ENCODE measurements around the gene RPL21.
"Not testable (repeated sequence)": the region's sequence is repeated elsewhere in the genome, so short reads cannot be mapped to it uniquely, and the experiment has no call there.

RPL21 gene

DNA sequence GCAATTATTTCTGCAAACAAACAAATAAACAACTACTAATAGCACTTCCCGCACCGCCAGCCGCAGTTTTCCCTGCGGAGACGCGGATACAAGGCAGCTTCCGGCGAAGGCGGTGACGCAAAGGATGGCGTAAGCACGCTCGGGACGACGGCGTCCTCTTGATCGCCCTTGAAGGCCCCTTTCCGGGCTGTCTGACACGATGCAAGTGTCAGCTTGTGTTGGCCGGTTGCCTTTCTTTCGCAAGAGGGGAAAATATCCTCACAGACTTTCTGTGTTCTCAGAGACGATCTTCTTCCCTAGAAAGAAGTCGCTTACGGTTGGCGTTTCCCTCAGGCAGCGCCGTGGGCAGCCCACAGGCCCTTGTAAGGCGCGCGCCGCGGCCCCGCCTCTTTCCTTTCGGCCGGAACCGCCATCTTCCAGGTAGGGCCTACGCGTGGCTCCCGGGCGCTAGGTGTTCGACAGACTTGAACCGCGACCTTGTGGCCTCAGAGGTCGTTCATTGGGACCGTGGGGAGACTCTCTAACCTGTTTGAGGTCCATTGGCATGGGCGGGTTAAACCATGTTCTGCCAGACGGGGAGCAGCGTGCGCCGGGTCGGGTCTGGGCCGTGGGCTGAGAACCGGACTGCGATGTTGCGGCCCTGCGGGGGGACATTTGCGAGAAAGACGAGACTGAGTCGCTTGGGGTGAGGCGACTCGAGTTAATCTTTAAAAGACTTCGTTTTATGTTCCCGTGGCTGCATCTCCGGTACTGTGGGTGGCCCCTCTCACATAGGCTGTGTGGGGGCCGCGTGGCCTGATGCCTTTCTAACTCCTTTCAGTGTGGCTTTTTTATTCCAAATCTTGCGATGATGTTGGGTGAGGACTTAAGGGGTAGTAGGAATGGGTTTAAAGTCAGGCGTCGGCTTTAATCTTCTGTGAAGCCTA is at the start of gene RPL21:
Gene RPL21 (plus strand): TSS at position 393 of the 926 bp plus-strand sequence. CDS start 2,219 bp downstream, outside the sequence.
- H3K27ac ChIP-seq: peak within 1 kb of the TSS; percentile 95
- TF ChIP-seq, protein P1, sequence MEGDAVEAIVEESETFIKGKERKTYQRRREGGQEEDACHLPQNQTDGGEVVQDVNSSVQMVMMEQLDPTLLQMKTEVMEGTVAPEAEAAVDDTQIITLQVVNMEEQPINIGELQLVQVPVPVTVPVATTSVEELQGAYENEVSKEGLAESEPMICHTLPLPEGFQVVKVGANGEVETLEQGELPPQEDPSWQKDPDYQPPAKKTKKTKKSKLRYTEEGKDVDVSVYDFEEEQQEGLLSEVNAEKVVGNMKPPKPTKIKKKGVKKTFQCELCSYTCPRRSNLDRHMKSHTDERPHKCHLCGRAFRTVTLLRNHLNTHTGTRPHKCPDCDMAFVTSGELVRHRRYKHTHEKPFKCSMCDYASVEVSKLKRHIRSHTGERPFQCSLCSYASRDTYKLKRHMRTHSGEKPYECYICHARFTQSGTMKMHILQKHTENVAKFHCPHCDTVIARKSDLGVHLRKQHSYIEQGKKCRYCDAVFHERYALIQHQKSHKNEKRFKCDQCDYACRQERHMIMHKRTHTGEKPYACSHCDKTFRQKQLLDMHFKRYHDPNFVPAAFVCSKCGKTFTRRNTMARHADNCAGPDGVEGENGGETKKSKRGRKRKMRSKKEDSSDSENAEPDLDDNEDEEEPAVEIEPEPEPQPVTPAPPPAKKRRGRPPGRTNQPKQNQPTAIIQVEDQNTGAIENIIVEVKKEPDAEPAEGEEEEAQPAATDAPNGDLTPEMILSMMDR (conservative IDR thresholded peaks at IDR 0.05): no peak

- TF ChIP-seq, protein P1 (conservative IDR thresholded peaks at IDR 0.05): no peak
- H3K27ac ChIP-seq: no peak overlapping the region
These were observed 49.7 kb upstream of the RPL21 start for GRCh38 chr13:27201661-27202060.

GRCh38 chr13:27203186-27203585 is 48.2 kb upstream of the RPL21 start:
- TF ChIP-seq, protein P1 (conservative IDR thresholded peaks at IDR 0.05): no peak

DNA sequence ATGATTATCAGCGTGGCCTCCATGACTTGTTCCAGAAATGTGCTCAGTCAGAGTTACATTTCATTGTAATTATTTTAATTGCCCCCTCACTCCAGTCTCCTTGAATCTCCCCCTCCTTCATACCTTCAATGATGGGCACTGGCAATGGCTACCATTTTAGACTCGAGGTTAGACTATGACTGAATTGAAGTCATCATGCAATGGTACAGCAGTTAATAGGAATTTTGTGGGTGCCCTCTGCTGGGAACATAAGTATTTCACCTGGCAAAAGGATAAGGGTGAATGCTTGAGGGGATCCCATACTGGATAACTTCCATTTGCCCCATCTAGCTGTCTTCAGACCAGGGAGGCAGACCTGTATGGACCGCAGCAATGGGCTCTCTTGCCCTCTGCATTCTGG is 47.5 kb upstream of the RPL21 start:
- TF ChIP-seq, protein P1 (conservative IDR thresholded peaks at IDR 0.05): 0 out of 2 replicates have a peak, but pooled peaks have one; percentile 5
- H3K27ac ChIP-seq: no peak overlapping the region

More at GRCh38 chr13:27203186-27203585, 48.2 kb upstream of the RPL21 start:
- no peak overlapping the region for H3K27ac ChIP-seq

- TF ChIP-seq, protein P1 (conservative IDR thresholded peaks at IDR 0.05): no peak
- H3K27ac ChIP-seq: no peak overlapping the region
These were observed 42.8 kb upstream of the RPL21 start for GRCh38 chr13:27208514-27208913.

GRCh38 chr13:27211271-27211670 is 40.1 kb upstream of the RPL21 start:
- TF ChIP-seq, protein P1 (conservative IDR thresholded peaks at IDR 0.05): no peak
- no peak overlapping the region for H3K27ac ChIP-seq

DNA sequence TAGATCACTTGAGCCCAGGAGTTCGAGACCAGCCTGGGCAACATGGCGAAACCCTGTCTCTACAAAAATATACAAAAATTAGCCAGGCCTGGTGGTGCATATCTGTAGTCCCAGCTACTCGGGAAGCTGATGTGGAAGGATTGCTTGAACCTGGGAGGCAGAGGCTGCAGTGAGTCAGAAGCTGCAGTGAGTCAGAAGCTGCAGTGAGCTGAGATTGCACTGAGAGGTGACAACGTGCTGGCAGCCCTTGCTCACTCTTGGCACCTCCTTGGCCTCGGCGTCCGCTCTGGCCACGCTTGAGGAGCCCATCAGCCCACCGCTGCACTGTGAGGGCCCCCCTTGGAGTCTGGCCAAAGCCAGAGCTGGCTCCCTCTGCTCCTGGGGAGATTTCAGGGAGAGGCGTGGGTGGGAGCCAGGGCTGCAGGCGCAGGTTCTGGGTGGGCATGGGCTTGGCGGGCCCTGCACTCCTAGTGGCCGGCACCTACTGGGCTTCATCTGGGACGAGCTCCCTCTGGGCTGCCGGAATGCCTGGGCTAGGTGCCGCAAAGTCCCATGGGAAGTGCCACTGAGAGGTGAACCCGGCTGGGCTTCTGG is 39.5 kb upstream of the RPL21 start:
- TF ChIP-seq, protein P1 (conservative IDR thresholded peaks at IDR 0.05): no peak
- H3K27ac ChIP-seq: no peak overlapping the region

GRCh38 chr13:27213386-27213785 is 38.0 kb upstream of the RPL21 start:
- not testable (repeated sequence) for H3K27ac ChIP-seq

- not testable (repeated sequence) for H3K27ac ChIP-seq
These were observed 33.6 kb upstream of the RPL21 start for GRCh38 chr13:27217791-27218190.

- not testable (repeated sequence) for H3K27ac ChIP-seq
These were observed 32.5 kb upstream of the RPL21 start for GRCh38 chr13:27218861-27219260.
